ENCODE results near the gene B3GAT1. TPM values are rescaled to one million over a fixed set of nuclear protein-coding genes. Genes with fewer than 3 reads are reported as not detected.
A peak's percentile ranks its signal among the peaks of the same experiment; 100 is the strongest.

Gene B3GAT1
- total RNA-seq, 3 donors from 2014 or later (not counting 1 experiment from before 2014, with no cell fraction given) = 41.3 to 78.4 (median 65.1) TPM

DNA sequence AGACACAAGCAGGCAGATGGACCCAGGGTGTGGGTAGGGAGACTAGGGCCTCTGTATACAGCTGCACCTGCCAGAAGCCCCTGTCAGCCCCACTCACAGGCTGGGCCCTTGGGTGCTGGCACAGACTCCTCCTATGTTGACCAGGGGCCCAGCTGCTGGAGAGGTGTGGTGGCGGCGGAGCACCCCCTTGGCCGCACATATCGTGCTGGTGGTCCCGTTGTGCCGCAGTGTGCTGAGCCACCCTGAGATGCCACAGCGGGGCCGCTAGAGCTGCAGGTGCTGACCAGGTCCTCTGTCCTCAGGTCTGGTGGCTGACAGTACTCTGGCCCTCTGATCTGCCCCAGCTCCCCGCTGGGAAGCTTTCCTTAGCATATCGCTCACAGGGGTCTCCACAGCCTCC, 30.2 kb upstream of the B3GAT1 start:
- peak overlapping the region in 1 of 2 donors; percentile 27 for H3K27ac Mint-ChIP-seq
- H3K9me3 ChIP-seq (ENCODE audit: control insufficient read depth, insufficient read depth, low read length) = peaks cover 4% of the 10 kb centered on the region
- DNase-seq (no peak), ATAC-seq (no peak)
- no peaks in the 10 kb centered on the region for H3K4me1 ChIP-seq (ENCODE audit: control insufficient read depth, insufficient read depth, low read length)
- H3K36me3 Mint-ChIP-seq = no peaks in the 10 kb centered on the region
- peaks cover 2% of the 10 kb centered on the region in 2 donors for H3K9me3 Mint-ChIP-seq
- TF ChIP-seq, protein P1, sequence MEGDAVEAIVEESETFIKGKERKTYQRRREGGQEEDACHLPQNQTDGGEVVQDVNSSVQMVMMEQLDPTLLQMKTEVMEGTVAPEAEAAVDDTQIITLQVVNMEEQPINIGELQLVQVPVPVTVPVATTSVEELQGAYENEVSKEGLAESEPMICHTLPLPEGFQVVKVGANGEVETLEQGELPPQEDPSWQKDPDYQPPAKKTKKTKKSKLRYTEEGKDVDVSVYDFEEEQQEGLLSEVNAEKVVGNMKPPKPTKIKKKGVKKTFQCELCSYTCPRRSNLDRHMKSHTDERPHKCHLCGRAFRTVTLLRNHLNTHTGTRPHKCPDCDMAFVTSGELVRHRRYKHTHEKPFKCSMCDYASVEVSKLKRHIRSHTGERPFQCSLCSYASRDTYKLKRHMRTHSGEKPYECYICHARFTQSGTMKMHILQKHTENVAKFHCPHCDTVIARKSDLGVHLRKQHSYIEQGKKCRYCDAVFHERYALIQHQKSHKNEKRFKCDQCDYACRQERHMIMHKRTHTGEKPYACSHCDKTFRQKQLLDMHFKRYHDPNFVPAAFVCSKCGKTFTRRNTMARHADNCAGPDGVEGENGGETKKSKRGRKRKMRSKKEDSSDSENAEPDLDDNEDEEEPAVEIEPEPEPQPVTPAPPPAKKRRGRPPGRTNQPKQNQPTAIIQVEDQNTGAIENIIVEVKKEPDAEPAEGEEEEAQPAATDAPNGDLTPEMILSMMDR (IDR thresholded peaks at IDR 0.05) = no peak
- 94% methylated on average over 10 of the region's 10 CpGs for WGBS (ENCODE audit: insufficient coverage)
- no peaks in the 10 kb centered on the region for H3K27me3 ChIP-seq (ENCODE audit: control insufficient read depth, insufficient read depth, low read length)
- H3K36me3 ChIP-seq (ENCODE audit: control insufficient read depth, insufficient read depth, low read length) = no peaks in the 10 kb centered on the region
- H3K4me1 Mint-ChIP-seq = peaks cover 9 to 19% of the 10 kb centered on the region in 2 donors
- H3K4me3 ChIP-seq (ENCODE audit: low read length) = no peak overlapping the region
- no peak overlapping the region for H3K27ac ChIP-seq (ENCODE audit: low read length)
- no peak overlapping the region for H3K4me3 Mint-ChIP-seq
- intact Hi-C loops (cut with micrococcal nuclease) = no loop called here
- H3K27me3 Mint-ChIP-seq (ENCODE audit: low read depth in 2 of 2) = no peaks in the 10 kb centered on the region

DNA sequence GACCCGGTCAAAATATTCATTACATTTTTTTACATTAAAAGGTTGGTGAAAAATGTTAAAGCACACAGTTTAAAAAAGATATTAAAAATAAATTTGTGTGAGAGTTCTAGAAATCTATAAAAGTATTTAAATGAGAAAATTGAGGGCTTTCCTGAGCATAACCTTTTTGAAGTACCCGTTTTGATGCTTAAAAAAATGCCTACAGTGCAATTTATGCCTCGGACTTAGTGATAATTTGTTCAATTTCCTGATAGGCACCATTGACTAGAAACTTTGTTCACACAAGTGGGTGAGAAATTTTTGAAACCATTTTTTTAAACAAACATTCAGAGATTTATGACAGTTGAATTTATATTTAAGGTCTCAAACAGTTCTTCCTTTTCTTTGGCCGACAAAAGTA, 29.7 kb upstream of the B3GAT1 start:
- Mint-ChIP-seq H3K9me3 (peaks cover 2% of the 10 kb centered on the region in 2 donors), H3K27ac (no peak overlapping the region), H3K27me3 (ENCODE audit: low read depth in 2 of 2) (no peaks in the 10 kb centered on the region), H3K36me3 (no peaks in the 10 kb centered on the region), H3K4me1 (peaks cover 9 to 19% of the 10 kb centered on the region in 2 donors), H3K4me3 (no peak overlapping the region)
- intact Hi-C loops (cut with micrococcal nuclease) = no loop called here
- 81% methylated on average over 3 of the region's 4 CpGs for WGBS (ENCODE audit: insufficient coverage)
- H3K4me1 ChIP-seq (ENCODE audit: control insufficient read depth, insufficient read depth, low read length) = no peaks in the 10 kb centered on the region
- ATAC-seq (no peak), DNase-seq (no peak)
- TF ChIP-seq, protein P1 (IDR thresholded peaks at IDR 0.05) = no peak
- H3K36me3 ChIP-seq (ENCODE audit: control insufficient read depth, insufficient read depth, low read length) = no peaks in the 10 kb centered on the region
- H3K9me3 ChIP-seq (ENCODE audit: control insufficient read depth, insufficient read depth, low read length) = peaks cover 4% of the 10 kb centered on the region
- H3K27ac ChIP-seq (ENCODE audit: low read length) = no peak overlapping the region
- H3K27me3 ChIP-seq (ENCODE audit: control insufficient read depth, insufficient read depth, low read length) = no peaks in the 10 kb centered on the region
- no peak overlapping the region for H3K4me3 ChIP-seq (ENCODE audit: low read length)

DNA sequence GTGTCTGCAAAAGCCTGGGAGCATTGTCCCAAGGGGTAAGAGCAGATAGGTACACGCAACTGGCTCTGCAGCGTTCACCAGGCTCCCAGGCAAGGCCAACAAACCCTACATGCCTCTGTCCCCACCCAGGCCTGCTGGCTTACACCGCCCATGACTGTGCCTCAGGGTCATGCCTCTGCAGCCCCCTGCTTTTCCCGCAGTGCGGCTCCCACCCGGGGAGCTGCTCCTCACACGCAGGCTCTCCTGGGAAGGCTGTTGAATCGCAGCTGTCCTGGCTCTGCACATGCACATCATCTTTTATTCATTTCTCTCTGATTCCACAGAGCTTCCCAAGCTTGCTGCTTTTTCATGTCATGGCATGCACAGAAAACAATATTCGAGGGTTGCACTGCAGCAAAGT, 29.2 kb upstream of the B3GAT1 start:
- ATAC-seq (no peak), DNase-seq (no peak)
- no peaks in the 10 kb centered on the region for H3K36me3 ChIP-seq (ENCODE audit: control insufficient read depth, insufficient read depth, low read length)
- intact Hi-C loops (cut with micrococcal nuclease) = no loop called here
- Mint-ChIP-seq H3K4me1 (peaks cover 9 to 19% of the 10 kb centered on the region in 2 donors), H3K27ac (no peak overlapping the region), H3K4me3 (no peak overlapping the region), H3K9me3 (peaks cover 2% of the 10 kb centered on the region in 2 donors), H3K27me3 (ENCODE audit: low read depth in 2 of 2) (no peaks in the 10 kb centered on the region), H3K36me3 (no peaks in the 10 kb centered on the region)
- no peak overlapping the region for H3K27ac ChIP-seq (ENCODE audit: low read length)
- 85% methylated on average over 9 of the region's 9 CpGs for WGBS (ENCODE audit: insufficient coverage)
- peaks cover 4% of the 10 kb centered on the region for H3K9me3 ChIP-seq (ENCODE audit: control insufficient read depth, insufficient read depth, low read length)
- no peaks in the 10 kb centered on the region for H3K27me3 ChIP-seq (ENCODE audit: control insufficient read depth, insufficient read depth, low read length)
- H3K4me3 ChIP-seq (ENCODE audit: low read length) = no peak overlapping the region
- TF ChIP-seq, protein P1 (IDR thresholded peaks at IDR 0.05) = no peak
- no peaks in the 10 kb centered on the region for H3K4me1 ChIP-seq (ENCODE audit: control insufficient read depth, insufficient read depth, low read length)

DNA sequence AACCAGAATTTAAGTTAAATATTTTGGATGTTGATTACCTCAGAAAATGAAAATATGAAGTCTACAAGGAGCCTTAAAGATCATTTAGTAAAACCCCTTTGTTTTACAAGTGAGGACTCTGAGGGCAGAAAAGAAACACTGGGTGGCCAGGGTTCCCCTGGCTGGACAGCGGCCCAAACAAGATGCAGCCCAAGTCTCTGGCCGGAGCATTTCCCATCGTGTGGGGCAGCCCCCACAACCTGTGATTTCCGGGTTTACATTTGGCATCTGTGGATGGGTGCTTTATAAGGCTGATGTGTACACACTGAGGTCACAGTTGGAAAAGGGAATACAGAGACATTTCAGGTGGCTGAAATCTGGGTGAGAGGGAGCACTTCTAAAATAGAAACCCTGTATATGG, 28.8 kb upstream of the B3GAT1 start:
- intact Hi-C loops (cut with micrococcal nuclease) = no loop called here
- WGBS (ENCODE audit: insufficient coverage) = 91% methylated on average over 4 of the region's 4 CpGs

More for the DNA sequence above, 28.8 kb upstream of the B3GAT1 start:
- H3K27me3 ChIP-seq (ENCODE audit: control insufficient read depth, insufficient read depth, low read length) = no peaks in the 10 kb centered on the region
- TF ChIP-seq, protein P1 (IDR thresholded peaks at IDR 0.05) = no peak
- Mint-ChIP-seq H3K4me3 (no peak overlapping the region), H3K27me3 (ENCODE audit: low read depth in 2 of 2) (no peaks in the 10 kb centered on the region), H3K36me3 (no peaks in the 10 kb centered on the region), H3K4me1 (peaks cover 9 to 19% of the 10 kb centered on the region in 2 donors), H3K9me3 (peaks cover 2% of the 10 kb centered on the region in 2 donors), H3K27ac (no peak overlapping the region)
- H3K4me1 ChIP-seq (ENCODE audit: control insufficient read depth, insufficient read depth, low read length) = no peaks in the 10 kb centered on the region
- no peak for ATAC-seq
- peaks cover 4% of the 10 kb centered on the region for H3K9me3 ChIP-seq (ENCODE audit: control insufficient read depth, insufficient read depth, low read length)
- no peak overlapping the region for H3K27ac ChIP-seq (ENCODE audit: low read length)
- no peak overlapping the region for H3K4me3 ChIP-seq (ENCODE audit: low read length)
- H3K36me3 ChIP-seq (ENCODE audit: control insufficient read depth, insufficient read depth, low read length) = no peaks in the 10 kb centered on the region
- no peak for DNase-seq

Data from natural killer cell (primary cell).